GM18868 (cell line): ENCODE results near the gene PRDM10.

ENCODE experiments used
- ATAC-seq: cut with Tn5 transposase; IDR thresholded peaks from one replicate; pipeline ENCODE4 v1.9.1; 2021; ENCODE audit warnings: mild to moderate bottlenecking, moderate library complexity; ENCODE audit not compliant: unreplicated experiment

Gene PRDM10

GRCh38 chr11:129947474-129947873 is 55.2 kb downstream of the PRDM10 start:
- ATAC-seq, result no peak

GRCh38 chr11:129946965-129947364 is 55.7 kb downstream of the PRDM10 start:
- no peak for ATAC-seq

- no peak for ATAC-seq
Measured at GRCh38 chr11:129946256-129946655, 56.4 kb downstream of the PRDM10 start.

GRCh38 chr11:129945373-129945772 is 57.3 kb downstream of the PRDM10 start:
- ATAC-seq, result no peak

- ATAC-seq, result no peak
Measured at GRCh38 chr11:129944696-129945095, 57.9 kb downstream of the PRDM10 start.

GRCh38 chr11:129943036-129943435 is 59.6 kb downstream of the PRDM10 start:
- no peak for ATAC-seq

- ATAC-seq, result no peak
Measured at GRCh38 chr11:129939510-129939909, 63.1 kb downstream of the PRDM10 start.

- ATAC-seq, result no peak
Measured at GRCh38 chr11:129938764-129939163, 63.9 kb downstream of the PRDM10 start.

- ATAC-seq, result no peak
Measured at GRCh38 chr11:129937592-129938238, 64.9 kb downstream of the PRDM10 start.

- no peak for ATAC-seq
Measured at GRCh38 chr11:129935723-129936122, 66.9 kb downstream of the PRDM10 start.

- ATAC-seq, result no peak
Measured at GRCh38 chr11:129933891-129934290, 68.7 kb downstream of the PRDM10 start.

GRCh38 chr11:129933262-129933661 is 69.4 kb downstream of the PRDM10 start:
- no peak for ATAC-seq

GRCh38 chr11:129932381-129933067 is 70.1 kb downstream of the PRDM10 start:
- ATAC-seq, result no peak

GRCh38 chr11:129930743-129931142 is 71.9 kb downstream of the PRDM10 start:
- no peak for ATAC-seq

GRCh38 chr11:129930296-129930695 is 72.3 kb downstream of the PRDM10 start:
- ATAC-seq, result no peak

- no peak for ATAC-seq
Measured at GRCh38 chr11:129929721-129930120, 72.9 kb downstream of the PRDM10 start.

- no peak for ATAC-seq
Measured at GRCh38 chr11:129928923-129929692, 73.5 kb downstream of the PRDM10 start.

- ATAC-seq, result no peak
Measured at GRCh38 chr11:129922674-129923073, 80.0 kb downstream of the PRDM10 start.

- ATAC-seq, result no peak
Measured at GRCh38 chr11:129918361-129918760, 84.3 kb downstream of the PRDM10 start.

GRCh38 chr11:129917231-129917630 is 85.4 kb downstream of the PRDM10 start:
- ATAC-seq, result no peak

GRCh38 chr11:129911298-129911697 is 91.3 kb downstream of the PRDM10 start:
- no peak for ATAC-seq

GRCh38 chr11:129910360-129910759 is 92.3 kb downstream of the PRDM10 start:
- ATAC-seq, result no peak
